ENCODE data around the gene TLK1. TPM values are rescaled to one million over a fixed set of nuclear protein-coding genes. Genes with fewer than 3 reads are reported as not detected.

TLK1 gene
- total RNA-seq, 1 donor from 2014 or later, result 50.2 TPM

DNA sequence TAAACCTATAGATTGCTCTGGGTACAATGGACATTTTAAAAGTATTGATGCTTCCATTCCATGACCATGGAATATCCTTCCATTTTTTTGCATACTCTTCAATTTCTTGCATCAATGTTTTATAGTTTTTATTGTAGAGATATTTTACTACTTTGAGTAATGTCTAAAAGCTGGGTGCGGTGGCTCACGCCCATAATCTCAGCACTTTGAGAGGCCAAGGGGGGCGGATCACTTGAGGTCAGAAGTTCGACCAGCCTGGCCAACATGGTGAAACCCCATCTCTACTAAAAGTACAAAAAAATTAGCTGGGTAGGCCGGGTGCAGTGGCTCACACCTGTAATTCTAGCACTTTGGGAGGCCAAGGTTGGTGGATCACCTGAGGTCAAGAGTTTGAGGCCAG lies 88.5 kb downstream of the TLK1 start:
- Mint-ChIP-seq H3K36me3 (ENCODE audit: low read depth, unreplicated experiment) (peaks cover 24% of the 10 kb centered on the region), H3K9me3 (ENCODE audit: unreplicated experiment) (peaks cover 2% of the 10 kb centered on the region), H3K27me3 (ENCODE audit: low read depth, unreplicated experiment) (no peaks in the 10 kb centered on the region), H3K27ac (ENCODE audit: unreplicated experiment) (no peak overlapping the region), H3K4me1 (ENCODE audit: low read depth, unreplicated experiment) (no peaks in the 10 kb centered on the region), H3K4me3 (ENCODE audit: unreplicated experiment) (no peak overlapping the region)
- TF ChIP-seq EZH2 (IDR thresholded peaks at IDR 0.05; ENCODE audit: insufficient read depth, low read length), result no peak
- TF ChIP-seq, protein P1, sequence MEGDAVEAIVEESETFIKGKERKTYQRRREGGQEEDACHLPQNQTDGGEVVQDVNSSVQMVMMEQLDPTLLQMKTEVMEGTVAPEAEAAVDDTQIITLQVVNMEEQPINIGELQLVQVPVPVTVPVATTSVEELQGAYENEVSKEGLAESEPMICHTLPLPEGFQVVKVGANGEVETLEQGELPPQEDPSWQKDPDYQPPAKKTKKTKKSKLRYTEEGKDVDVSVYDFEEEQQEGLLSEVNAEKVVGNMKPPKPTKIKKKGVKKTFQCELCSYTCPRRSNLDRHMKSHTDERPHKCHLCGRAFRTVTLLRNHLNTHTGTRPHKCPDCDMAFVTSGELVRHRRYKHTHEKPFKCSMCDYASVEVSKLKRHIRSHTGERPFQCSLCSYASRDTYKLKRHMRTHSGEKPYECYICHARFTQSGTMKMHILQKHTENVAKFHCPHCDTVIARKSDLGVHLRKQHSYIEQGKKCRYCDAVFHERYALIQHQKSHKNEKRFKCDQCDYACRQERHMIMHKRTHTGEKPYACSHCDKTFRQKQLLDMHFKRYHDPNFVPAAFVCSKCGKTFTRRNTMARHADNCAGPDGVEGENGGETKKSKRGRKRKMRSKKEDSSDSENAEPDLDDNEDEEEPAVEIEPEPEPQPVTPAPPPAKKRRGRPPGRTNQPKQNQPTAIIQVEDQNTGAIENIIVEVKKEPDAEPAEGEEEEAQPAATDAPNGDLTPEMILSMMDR (IDR thresholded peaks at IDR 0.05; ENCODE audit: insufficient read depth, low read depth, low read length), result no peak
- peaks cover 3% of the 10 kb centered on the region for H4K20me1 ChIP-seq (ENCODE audit: insufficient read depth, low read length)
- FAIRE-seq (no peak), DNase-seq (ENCODE audit: low read depth) (no peak)
- H3K4me3 ChIP-seq (ENCODE audit: insufficient read depth, low read depth, low read length), result no peak overlapping the region
- no peak overlapping the region for H2AFZ ChIP-seq (ENCODE audit: low read depth, low read length)
- H3K79me2 ChIP-seq (ENCODE audit: insufficient read depth, low read length), result no peaks in the 10 kb centered on the region
- H3K36me3 ChIP-seq (ENCODE audit: insufficient read depth, low read length), result no peaks in the 10 kb centered on the region
- H3K4me2 ChIP-seq (ENCODE audit: low read length), result no peak overlapping the region
- no peaks in the 10 kb centered on the region for H3K27me3 ChIP-seq (ENCODE audit: insufficient read depth, low read length)
- H3K4me1 ChIP-seq (ENCODE audit: insufficient read depth, low read length), result no peaks in the 10 kb centered on the region
- H3K9ac ChIP-seq (ENCODE audit: low read length), result no peak overlapping the region
- H3K9me3 ChIP-seq (ENCODE audit: insufficient read depth, low read depth, low read length), result no peaks in the 10 kb centered on the region
- no peak overlapping the region for H3K27ac ChIP-seq (ENCODE audit: low read depth, low read length)

DNA sequence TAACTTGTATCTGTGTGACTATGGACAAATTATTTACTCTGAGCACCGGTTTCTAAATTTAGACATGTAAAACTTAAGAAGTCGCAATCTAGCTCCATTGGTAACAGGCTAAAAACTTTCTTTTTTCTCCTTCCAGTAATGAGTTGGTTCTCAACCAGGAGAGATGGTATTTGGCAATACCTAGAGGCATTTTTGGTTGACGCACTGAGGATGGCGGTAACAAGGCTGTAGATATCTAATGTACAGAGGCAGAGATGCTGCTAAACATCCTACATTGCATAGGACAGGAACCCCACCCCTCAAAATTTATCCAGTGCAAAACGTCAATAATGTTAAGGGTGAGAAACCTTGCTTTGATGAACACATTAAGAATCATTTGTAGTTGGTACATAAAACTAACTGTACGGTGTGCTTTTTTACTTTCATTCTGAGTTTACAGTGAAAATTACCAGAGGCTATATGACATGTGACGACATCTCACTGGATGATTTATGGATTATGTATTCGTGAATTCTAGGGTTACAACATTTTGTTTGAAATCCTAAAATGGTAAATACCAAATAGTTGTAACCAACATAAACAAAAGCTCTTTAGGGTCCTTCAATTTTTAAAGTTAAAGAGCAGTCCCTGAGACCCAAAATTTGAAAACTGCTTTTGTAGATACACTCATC lies 91.3 kb downstream of the TLK1 start:
- H3K4me2 ChIP-seq (ENCODE audit: low read length), result no peak overlapping the region
- H3K36me3 Mint-ChIP-seq (ENCODE audit: low read depth, unreplicated experiment), result peaks cover 24% of the 10 kb centered on the region
- no peaks in the 10 kb centered on the region for H3K36me3 ChIP-seq (ENCODE audit: insufficient read depth, low read length)
- no peaks in the 10 kb centered on the region for H3K9me3 ChIP-seq (ENCODE audit: insufficient read depth, low read depth, low read length)
- no peak overlapping the region for H3K27ac ChIP-seq (ENCODE audit: low read depth, low read length)
- H3K4me3 Mint-ChIP-seq (ENCODE audit: unreplicated experiment), result no peak overlapping the region
- H3K27me3 Mint-ChIP-seq (ENCODE audit: low read depth, unreplicated experiment), result no peaks in the 10 kb centered on the region
- peaks cover 3% of the 10 kb centered on the region for H3K79me2 ChIP-seq (ENCODE audit: insufficient read depth, low read length)
- TF ChIP-seq, protein P1 (IDR thresholded peaks at IDR 0.05; ENCODE audit: insufficient read depth, low read depth, low read length), result no peak
- no peak for TF ChIP-seq EZH2 (IDR thresholded peaks at IDR 0.05; ENCODE audit: insufficient read depth, low read length)
- DNase-seq (ENCODE audit: low read depth) (no peak), FAIRE-seq (no peak)
- peaks cover 4% of the 10 kb centered on the region for H4K20me1 ChIP-seq (ENCODE audit: insufficient read depth, low read length)
- H3K9me3 Mint-ChIP-seq (ENCODE audit: unreplicated experiment), result peaks cover 2% of the 10 kb centered on the region
- no peak overlapping the region for H3K4me3 ChIP-seq (ENCODE audit: insufficient read depth, low read depth, low read length)
- H3K4me1 Mint-ChIP-seq (ENCODE audit: low read depth, unreplicated experiment), result no peaks in the 10 kb centered on the region
- H3K27me3 ChIP-seq (ENCODE audit: insufficient read depth, low read length), result no peaks in the 10 kb centered on the region
- H3K27ac Mint-ChIP-seq (ENCODE audit: unreplicated experiment), result no peak overlapping the region
- H3K9ac ChIP-seq (ENCODE audit: low read length), result no peak overlapping the region
- H2AFZ ChIP-seq (ENCODE audit: low read depth, low read length), result no peak overlapping the region
- H3K4me1 ChIP-seq (ENCODE audit: insufficient read depth, low read length), result no peaks in the 10 kb centered on the region

GRCh38 chr2:171066110-171066509 lies 94.6 kb downstream of the TLK1 start:
- Histone ChIP-seq H3K4me3 (ENCODE audit: insufficient read depth, low read depth, low read length) (no peak overlapping the region), H4K20me1 (ENCODE audit: insufficient read depth, low read length) (peaks cover 10% of the 10 kb centered on the region), H3K36me3 (ENCODE audit: insufficient read depth, low read length) (no peaks in the 10 kb centered on the region), H3K9ac (ENCODE audit: low read length) (no peak overlapping the region), H3K4me1 (ENCODE audit: insufficient read depth, low read length) (no peaks in the 10 kb centered on the region), H3K27me3 (ENCODE audit: insufficient read depth, low read length) (no peaks in the 10 kb centered on the region), H3K4me2 (ENCODE audit: low read length) (no peak overlapping the region), H3K27ac (ENCODE audit: low read depth, low read length) (no peak overlapping the region), H3K79me2 (ENCODE audit: insufficient read depth, low read length) (peaks cover 11% of the 10 kb centered on the region), H2AFZ (ENCODE audit: low read depth, low read length) (no peak overlapping the region), H3K9me3 (ENCODE audit: insufficient read depth, low read depth, low read length) (no peaks in the 10 kb centered on the region)
- Mint-ChIP-seq H3K4me1 (ENCODE audit: low read depth, unreplicated experiment) (no peaks in the 10 kb centered on the region), H3K27me3 (ENCODE audit: low read depth, unreplicated experiment) (no peaks in the 10 kb centered on the region), H3K36me3 (ENCODE audit: low read depth, unreplicated experiment) (peaks cover 14% of the 10 kb centered on the region), H3K4me3 (ENCODE audit: unreplicated experiment) (no peak overlapping the region), H3K27ac (ENCODE audit: unreplicated experiment) (no peak overlapping the region), H3K9me3 (ENCODE audit: unreplicated experiment) (peaks cover 1% of the 10 kb centered on the region)
- TF ChIP-seq EZH2 (IDR thresholded peaks at IDR 0.05; ENCODE audit: insufficient read depth, low read length), result no peak
- DNase-seq (ENCODE audit: low read depth) (no peak), FAIRE-seq (no peak)

Measured in astrocyte (in vitro differentiated cells and primary cell).